GM18870 (cell line): ENCODE measurements around the gene PKD1.
"Not testable (repeated sequence)": the region's sequence is repeated elsewhere in the genome, so short reads cannot be mapped to it uniquely, and the experiment has no call there.

Source experiments
- ATAC-seq: cut with Tn5 transposase; IDR thresholded peaks from one replicate; pipeline ENCODE4 v1.9.1; 2021; ENCODE audit warnings: moderate library complexity; ENCODE audit not compliant: unreplicated experiment

PKD1 gene

DNA sequence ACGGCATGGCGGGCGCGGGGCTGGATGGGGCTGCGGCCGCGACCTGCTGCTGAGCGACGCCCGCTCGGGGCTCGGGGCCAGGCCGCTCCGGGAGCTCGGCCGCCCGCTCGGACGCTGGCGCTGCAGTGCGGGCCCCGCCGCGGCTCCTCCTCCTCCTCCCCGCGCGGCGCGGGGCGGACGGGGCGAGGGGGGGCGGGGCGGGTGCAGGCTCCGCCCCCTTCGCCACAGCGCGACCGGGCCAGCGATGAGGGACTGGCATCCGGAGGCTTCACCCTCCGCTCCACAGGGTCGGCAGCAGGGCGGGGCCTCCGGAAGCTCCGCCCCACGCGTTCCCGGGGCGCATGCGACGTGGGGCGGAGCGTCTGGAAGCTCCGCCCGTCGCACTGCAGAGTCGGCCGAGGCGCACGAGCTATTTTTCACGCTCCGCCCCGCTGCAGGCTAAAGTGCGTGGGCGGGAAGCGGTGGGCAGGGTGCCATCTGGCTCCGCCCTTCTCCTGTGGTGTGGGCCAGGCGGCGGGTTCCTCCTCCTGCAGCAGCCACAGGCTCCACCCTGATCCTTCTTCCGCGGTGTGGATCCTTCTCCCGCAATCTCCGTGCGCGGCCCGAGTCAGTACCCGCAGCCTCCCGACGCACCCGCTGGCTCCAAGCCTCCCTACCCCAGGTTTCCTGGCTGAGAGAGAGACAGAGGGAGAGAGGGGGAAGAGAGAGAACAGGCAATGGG is at the start of gene PKD1:
Gene PKD1, minus strand, starts transcription at position 129 of the 721 bp plus-strand sequence. CDS start 209 bp downstream, outside the sequence.
- not testable (repeated sequence) for ATAC-seq

- no peak for ATAC-seq
Observed at GRCh38 chr16:2184962-2185361, 49.3 kb upstream of the PKD1 start.

DNA sequence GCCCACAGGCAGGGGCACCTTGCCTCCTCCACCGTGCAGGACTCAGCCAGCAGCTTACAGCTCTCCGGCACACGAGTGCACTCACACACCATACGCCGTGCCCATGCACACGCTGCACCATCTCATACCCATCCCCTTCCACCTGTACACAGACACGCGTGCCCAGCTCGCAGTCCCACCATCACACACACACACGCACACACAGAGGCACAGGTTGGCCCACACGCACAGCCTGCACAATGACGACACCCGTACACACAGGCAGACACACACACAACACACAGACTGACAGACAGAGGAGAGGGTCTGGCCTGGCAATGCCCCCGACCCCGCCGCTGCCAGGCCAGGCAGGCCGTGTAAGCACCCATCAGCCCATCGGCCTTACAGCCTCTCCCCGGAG is 48.6 kb upstream of the PKD1 start:
- no peak for ATAC-seq

DNA sequence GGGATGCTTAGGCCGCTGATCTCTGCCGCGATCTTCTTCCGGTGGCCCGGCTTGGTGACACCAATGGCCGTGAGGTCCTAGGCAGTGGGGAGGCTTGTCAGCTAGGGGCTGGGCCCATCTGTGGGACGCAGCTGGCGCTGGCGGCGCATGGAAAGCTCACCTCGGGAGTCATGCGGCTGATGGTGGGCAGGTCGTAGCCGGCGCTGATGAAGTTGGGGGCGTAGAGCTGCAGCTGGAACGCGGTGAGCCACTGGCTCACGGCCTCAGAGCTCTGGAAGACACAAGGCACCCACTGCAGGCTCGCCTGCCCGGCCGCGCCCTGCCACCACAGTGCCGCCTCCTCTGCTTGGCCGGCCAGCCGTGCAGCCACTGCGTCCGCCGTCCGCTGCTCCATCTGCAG is 48.0 kb upstream of the PKD1 start:
- no peak for ATAC-seq

DNA sequence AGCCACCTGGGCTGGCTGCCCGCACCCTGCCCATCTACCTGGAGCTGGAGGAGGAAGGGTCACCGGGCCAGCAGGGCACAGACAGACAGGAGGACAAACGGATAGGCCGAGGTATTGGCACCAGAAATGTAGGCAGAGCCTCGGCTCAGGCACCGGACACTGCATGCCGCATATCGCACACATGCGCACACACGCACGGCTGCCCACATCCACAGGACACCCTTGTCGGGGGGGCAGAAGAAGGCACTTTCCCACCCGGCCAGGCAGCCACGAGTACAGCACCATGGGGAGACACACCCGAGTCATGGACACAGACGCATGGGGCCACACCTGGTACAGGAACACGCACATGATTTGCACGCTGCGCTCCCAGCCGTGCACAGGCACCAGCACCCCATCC is 46.3 kb upstream of the PKD1 start:
- no peak for ATAC-seq

- ATAC-seq, result no peak
Observed at GRCh38 chr16:2180962-2181923, 45.5 kb upstream of the PKD1 start.

DNA sequence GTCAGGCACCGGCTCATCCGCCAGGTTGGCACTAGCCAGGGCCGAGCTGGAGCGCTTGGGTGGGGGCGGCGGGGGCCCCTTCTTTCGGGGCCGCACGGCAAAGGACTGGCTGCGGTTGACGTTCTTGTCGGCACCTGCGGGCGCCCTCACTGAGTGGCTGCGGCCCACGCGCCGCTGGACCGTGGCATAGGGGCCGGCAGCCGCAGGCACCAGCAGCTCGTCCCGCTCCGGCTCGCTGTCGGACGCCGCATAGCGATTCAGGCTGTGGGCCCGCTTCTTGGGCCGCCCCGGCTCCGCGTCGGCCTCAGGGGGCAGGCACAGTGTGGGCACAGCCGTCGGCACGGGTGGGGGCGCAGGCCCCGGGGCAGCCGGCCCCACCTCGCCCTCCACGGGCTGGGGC is 44.8 kb upstream of the PKD1 start:
- ATAC-seq, result no peak

- no peak for ATAC-seq
Observed at GRCh38 chr16:2179576-2179975, 43.9 kb upstream of the PKD1 start.

- no peak for ATAC-seq
Observed at GRCh38 chr16:2179107-2179501, 43.4 kb upstream of the PKD1 start.

- no peak for ATAC-seq
Observed at GRCh38 chr16:2178321-2179106, 42.8 kb upstream of the PKD1 start.

DNA sequence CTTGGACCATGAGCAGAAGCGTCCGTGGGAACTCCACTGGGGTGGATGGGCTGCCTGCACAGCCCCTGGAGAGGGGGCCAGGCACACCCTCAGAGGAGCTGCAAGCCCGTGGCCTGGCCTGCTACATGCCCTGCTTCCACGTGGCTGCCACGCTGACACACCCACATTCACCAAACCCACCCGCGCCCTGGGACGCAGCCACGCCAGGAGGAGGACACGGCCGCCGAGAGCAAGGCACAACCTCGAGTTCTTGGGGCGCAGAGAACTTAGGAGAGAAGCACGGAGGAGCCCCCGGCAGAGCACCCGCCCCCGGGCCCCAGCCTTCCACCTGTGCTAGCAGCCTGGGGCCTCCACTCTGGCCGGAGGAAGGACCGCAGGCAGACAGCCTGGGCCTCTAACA is 41.9 kb upstream of the PKD1 start:
- ATAC-seq, result no peak

DNA sequence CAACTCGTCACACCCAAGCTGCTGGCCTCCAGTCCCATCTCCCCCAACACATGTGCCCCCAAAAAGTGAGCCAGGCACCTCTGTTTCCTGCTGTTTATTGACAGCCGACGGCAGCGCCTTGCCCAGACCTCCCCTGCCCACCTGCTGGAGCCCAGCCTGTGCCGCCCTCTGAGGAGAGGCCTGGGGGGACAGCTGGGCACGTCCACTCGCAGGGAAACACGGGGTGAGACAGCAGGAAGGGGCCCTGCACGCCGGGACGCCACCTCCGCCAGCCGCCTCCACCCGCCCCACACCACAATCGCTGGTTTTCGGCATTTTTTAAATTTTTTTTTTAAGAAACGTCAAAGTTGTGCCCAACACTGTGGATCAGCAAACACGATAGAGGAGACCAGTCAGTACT is 41.4 kb upstream of the PKD1 start:
- no peak for ATAC-seq

DNA sequence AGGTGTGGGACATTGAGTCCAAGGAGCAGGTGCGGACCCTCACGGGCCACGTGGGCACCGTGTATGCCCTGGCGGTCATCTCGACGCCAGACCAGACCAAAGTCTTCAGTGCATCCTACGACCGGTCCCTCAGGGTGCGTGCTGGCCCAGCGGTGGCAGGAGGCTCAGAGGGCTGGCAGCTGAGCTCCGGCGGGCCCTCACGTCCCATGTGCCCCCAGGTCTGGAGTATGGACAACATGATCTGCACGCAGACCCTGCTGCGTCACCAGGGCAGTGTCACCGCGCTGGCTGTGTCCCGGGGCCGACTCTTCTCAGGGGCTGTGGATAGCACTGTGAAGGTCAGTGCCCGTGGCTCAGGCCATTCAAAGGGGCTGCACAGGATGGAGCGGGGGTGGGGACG is 40.3 kb upstream of the PKD1 start:
- no peak for ATAC-seq

- ATAC-seq, result no peak
Observed at GRCh38 chr16:2175454-2175853, 39.8 kb upstream of the PKD1 start.

DNA sequence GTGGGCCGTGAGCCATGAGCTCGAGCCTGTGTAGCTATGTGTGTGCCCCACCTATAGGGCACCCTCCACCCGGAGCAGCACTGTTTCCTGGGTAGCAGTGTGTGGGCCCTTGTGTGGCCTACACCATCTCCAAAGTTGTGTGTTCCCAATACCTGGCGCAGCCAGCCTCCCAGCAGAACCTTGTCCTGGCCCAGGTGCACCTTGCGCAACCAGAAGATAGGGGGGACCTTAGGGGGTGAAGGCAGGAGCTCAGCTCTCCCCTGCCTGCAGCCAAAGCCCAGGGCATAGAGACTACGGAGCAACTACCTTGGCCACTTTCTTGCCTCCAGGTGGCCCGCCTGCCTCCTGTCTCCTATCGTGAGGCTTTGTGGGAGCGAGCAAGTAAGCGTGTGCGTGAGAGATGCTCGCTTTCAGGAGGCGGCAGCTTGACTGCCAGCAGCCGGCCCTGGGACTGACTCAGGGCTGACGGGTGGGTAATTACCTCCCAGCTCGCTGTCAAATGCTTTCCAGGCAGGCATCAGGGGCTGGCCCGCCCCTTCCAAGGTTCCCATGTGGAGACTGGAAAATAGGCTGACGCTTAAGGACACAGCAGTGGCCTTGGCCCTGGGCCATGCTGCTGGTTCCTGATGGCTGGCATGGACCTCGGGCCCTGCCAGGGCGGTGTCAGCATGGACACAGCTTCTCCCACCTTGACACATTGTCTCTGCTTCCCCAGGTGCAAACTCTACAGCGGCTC is 38.9 kb upstream of the PKD1 start:
- ATAC-seq, result no peak

- no peak for ATAC-seq
Observed at GRCh38 chr16:2173916-2174315, 38.2 kb upstream of the PKD1 start.

- no peak for ATAC-seq
Observed at GRCh38 chr16:2173366-2173765, 37.7 kb upstream of the PKD1 start.

DNA sequence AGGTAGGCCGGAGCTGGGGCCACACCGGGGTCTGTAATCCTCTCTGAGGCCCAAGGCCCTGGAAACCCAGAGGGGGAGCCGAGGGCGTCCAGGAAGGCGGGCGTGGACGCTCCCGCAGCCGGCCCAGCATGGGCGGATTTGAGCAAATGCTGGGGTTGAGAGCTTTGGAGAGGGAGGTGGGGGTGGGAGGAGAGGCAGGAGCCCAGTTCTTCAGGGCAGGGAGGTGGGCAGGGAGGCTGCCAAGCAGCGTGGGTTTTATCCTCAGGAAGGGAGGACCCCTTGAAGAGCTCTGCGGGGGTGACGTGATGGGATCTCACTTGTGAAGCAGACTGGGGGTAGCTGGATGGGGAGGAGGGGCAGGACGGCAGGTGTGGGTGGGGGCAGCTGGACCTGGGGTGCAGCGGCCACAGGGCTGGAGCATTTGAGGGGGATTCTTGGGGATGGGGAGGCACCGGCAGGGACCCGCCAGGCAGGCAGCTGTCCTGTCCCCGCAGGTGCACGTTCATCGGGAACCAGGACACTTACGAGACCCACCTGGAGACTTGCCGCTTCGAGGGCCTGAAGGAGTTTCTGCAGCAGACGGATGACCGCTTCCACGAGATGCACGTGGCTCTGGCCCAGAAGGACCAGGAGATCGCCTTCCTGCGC is 37.1 kb upstream of the PKD1 start:
- no peak for ATAC-seq

GRCh38 chr16:2171601-2172178 is 36.0 kb upstream of the PKD1 start:
- no peak for ATAC-seq
